HG03460 (cell line): Measurements from ENCODE around the gene ASB8.
"Not testable (repeated sequence)": the region's sequence is repeated elsewhere in the genome, so short reads cannot be mapped to it uniquely, and the experiment has no call there.

ENCODE experiments used
- ATAC-seq: cut with Tn5 transposase; IDR thresholded peaks from one replicate; pipeline ENCODE4 v1.9.1; 2021; ENCODE audit not compliant: unreplicated experiment

Gene ASB8

GRCh38 chr12:48183091-48183875, 26.0 kb upstream of the ASB8 start, which contains the start of gene CCDC184:
Gene CCDC184 (plus strand): TSS chr12:48183644. CDS start chr12:48184123, 479 bp downstream.
- ATAC-seq: peak; percentile 73

GRCh38 chr12:48182631-48183030, 25.3 kb upstream of the ASB8 start:
- no peak for ATAC-seq

GRCh38 chr12:48180857-48181495, 23.7 kb upstream of the ASB8 start:
- ATAC-seq: no peak

GRCh38 chr12:48180424-48180823, 23.1 kb upstream of the ASB8 start:
- no peak for ATAC-seq

- ATAC-seq: no peak
Observed at GRCh38 chr12:48179466-48179865, 22.2 kb upstream of the ASB8 start.

GRCh38 chr12:48177982-48178381, 20.7 kb upstream of the ASB8 start:
- no peak for ATAC-seq

- no peak for ATAC-seq
Observed at GRCh38 chr12:48176417-48176751, 19.1 kb upstream of the ASB8 start.

GRCh38 chr12:48175613-48176416, 18.5 kb upstream of the ASB8 start:
- no peak for ATAC-seq

GRCh38 chr12:48169011-48169410, 11.7 kb upstream of the ASB8 start:
- ATAC-seq: no peak

GRCh38 chr12:48165089-48165981, 8.0 kb upstream of the ASB8 start:
- ATAC-seq: no peak

GRCh38 chr12:48164451-48164850, 7.1 kb upstream of the ASB8 start:
- no peak for ATAC-seq

GRCh38 chr12:48163150-48163747, 5.9 kb upstream of the ASB8 start:
- ATAC-seq: no peak

- no peak for ATAC-seq
Observed at GRCh38 chr12:48160807-48161206, 3.5 kb upstream of the ASB8 start.

GRCh38 chr12:48160046-48160445, 2.7 kb upstream of the ASB8 start:
- ATAC-seq: no peak

- no peak for ATAC-seq
Observed at GRCh38 chr12:48157889-48158370, 615 bp upstream of the ASB8 start.

GRCh38 chr12:48156652-48157017, 680 bp downstream of the ASB8 start:
- no peak for ATAC-seq

GRCh38 chr12:48155786-48156185, 1.5 kb downstream of the ASB8 start:
- ATAC-seq: not testable (repeated sequence)

- ATAC-seq: no peak
Observed at GRCh38 chr12:48151103-48151771, 6.1 kb downstream of the ASB8 start.

GRCh38 chr12:48145981-48146380, 11.3 kb downstream of the ASB8 start:
- no peak for ATAC-seq

- ATAC-seq: no peak
Observed at GRCh38 chr12:48143898-48144297, 13.4 kb downstream of the ASB8 start.
